Ramos (cell line): ENCODE measurements around the gene RUFY3.
"Not testable (repeated sequence)": the region's sequence is repeated elsewhere in the genome, so short reads cannot be mapped to it uniquely, and the experiment has no call there.

Experiments used
- in situ Hi-C: fragments of 300-500 bp; cut with MboI; formaldehyde crosslinking; loops from one replicate; pipeline ENCODE4 v1.14.3; 2022; ENCODE audit warnings: low sequenced_read_pairs; ENCODE audit not compliant: unreplicated experiment

Gene RUFY3

GRCh38 chr4:70734971-70735370 lies 13.2 kb downstream of the RUFY3 start:
- in situ Hi-C loops = no loop called here

GRCh38 chr4:70735915-70736314 lies 14.2 kb downstream of the RUFY3 start:
- in situ Hi-C loops = not testable (repeated sequence)

- in situ Hi-C loops = no loop called here
These were observed 15.2 kb downstream of the RUFY3 start for GRCh38 chr4:70737006-70737405.

GRCh38 chr4:70737409-70737808 lies 15.6 kb downstream of the RUFY3 start:
- in situ Hi-C loops = no loop called here

GRCh38 chr4:70739496-70740337 lies 18.0 kb downstream of the RUFY3 start:
- in situ Hi-C loops = no loop called here

DNA sequence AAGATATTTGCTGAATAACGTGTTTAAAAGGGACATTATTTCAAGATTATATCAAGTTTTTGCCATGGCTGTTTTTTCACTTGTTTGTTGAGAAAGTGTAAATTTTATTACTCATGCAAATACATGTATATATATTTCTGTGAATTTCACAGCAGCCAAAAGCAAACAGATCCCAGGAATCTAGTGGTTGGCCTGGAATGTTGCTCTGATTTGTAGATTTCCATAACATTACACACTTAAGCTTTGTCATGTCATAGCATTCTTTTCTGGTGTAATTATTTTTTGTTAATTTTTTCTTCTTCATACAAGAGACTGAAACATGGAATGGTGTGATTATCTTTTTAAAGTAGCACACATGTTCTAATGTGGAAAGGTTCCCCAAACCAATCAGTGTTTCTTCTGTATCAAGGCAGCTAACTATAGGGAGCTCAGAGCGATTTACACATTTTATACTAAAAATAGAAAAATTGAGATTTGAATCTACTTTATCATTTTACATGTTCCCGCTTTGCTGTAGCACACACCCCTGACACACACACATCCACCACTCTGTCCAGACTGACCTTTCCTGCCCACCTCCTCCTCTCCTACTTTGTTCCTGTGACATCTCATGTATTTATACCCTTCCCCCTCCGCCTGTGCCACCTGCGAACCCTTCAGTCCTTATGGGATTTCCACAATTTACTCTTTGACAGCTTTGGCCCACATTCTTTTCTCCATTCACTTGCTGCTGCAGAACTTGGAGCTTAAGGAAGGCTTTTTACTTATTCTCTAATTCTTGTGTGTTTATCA lies 20.3 kb downstream of the RUFY3 start:
- in situ Hi-C loops = no loop called here

GRCh38 chr4:70743731-70744130 lies 22.0 kb downstream of the RUFY3 start:
- in situ Hi-C loops = no loop called here

DNA sequence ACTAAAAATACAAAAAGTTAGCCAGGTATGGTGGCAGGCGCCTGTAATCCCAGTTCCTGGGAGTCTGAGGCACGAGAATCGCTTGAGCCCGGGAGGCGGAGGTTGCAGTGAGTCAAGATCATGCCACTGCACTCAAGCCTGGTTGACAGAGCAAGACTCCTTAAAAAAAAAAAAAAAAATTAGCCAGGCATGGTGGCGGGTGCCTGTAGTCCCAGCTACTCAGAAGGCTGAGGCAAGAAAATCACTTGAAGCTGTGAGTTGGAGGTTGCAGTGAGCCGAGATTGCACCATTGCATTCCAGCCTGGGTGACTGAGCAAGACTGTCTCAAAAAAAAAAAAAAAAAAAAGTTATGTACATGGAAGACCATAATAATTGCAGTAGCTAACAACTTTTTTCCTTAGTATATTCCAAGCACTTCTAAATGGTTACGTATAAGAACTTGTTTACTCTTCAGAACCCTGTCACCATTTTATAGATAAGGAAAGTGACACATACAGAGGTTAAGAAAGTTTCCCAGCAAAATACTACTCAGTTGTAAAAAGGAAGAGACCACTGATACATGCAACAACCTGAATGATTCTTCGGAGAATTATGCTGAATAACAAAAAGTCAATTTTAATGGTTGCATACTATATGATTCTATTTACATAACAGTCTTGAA lies 24.5 kb downstream of the RUFY3 start:
- in situ Hi-C loops = no loop called here

DNA sequence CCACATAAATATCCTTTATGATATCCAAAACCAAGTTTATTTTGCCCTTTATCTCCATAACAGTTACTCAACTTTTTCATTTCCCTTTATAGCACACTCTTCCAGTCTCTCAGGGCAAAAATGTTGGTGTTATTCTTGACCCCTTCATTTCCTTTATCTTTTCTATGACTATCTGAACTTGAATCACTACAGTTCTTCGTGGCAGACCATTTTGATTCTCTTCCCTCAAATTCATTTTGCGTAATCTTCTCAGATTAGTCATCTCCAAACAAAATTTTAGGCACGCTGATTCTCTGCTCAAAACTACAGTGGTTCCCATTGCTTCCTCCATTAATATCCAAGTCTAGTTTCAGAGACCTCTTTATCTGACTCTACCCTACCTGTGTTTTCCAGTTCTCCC lies 26.1 kb downstream of the RUFY3 start:
- in situ Hi-C loops = no loop called here

DNA sequence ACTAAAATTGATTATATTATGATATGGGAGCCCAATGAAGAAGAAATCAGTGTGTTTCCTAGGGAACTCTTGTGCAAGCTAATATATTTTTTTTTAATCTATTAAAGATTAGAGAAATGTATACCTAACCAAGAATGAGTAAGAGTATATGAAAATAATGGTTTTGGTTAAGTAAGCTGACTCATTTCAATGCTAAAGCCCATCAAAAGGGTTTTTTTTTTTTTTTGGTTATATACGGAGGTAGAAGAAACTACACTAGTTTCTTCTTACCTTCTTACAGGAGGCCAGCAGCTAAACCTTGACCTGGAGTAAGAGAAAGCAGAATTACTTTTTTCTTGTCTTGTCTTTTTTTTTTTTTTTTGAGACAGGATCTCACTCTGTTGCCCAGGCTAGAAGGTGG lies 27.5 kb downstream of the RUFY3 start:
- in situ Hi-C loops = no loop called here

DNA sequence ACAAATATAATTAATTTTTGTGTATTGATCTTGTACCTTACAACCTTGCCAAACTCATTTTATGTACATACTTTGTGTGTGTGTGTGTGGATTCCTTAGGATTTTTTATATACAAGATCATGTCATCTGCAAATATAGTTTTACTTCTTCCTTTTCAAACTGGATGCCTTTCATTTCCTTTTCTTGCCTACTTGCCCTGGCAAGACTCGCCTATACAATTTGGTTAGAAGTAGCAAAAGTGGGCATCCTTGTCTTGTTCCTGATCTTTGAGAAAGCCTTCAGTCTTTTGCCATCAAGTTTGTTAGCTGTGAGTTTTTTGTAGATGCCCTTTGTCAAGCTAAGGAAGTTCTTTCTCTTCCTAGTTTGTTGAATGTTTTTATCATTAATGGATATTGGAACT lies 30.5 kb downstream of the RUFY3 start:
- in situ Hi-C loops = no loop called here

GRCh38 chr4:70753630-70754029 lies 31.9 kb downstream of the RUFY3 start:
- in situ Hi-C loops = no loop called here

DNA sequence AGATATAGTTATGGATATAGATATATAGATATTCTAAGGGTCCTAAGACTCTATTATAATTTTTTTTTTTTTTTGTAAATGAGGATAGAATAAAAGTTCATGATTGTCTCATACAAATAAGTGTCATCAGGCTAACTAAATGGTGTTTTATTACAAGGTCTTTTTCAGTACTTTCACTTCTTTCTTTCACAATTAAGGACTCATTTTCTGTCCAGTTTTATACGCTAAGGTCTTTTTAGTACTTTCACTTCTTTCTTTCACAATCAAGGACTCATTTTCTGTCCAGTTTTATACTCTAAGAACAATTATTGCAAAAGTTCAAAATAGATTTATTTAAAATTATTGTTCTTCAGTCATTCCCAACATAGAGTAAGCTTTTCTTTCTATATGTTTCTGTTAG lies 32.7 kb downstream of the RUFY3 start:
- in situ Hi-C loops = no loop called here

DNA sequence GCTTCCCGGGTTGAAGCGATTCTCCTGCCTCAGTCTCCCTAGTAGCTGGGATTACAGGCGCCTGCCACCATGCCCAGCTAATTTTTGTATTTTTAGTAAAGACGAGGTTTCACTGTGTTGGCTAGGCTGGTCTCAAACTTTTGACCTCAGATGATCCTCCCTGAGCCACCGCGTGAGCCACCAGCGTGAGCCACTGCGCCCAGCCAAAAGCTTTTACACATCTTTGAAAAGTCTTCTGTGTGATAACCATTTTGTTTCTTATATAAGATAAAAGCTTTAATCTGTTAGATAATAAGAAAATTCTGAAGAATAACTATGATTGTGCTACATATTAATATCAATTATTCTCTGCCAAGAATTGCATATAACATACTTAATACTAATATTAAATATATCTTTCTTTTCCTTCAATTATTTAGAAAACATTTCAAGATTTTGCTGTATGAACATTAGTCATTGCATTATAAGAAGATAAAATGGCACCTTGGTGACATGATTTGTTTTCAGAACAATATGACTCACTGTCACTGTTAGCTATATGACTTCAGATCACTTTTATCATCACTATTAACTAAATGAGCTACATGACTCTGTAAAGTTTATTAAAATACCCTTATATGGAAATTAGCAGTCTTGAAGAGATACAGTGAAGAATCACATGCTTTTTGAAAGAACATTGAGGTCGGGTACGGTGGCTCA lies 33.4 kb downstream of the RUFY3 start:
- in situ Hi-C loops = no loop called here

- in situ Hi-C loops = no loop called here
These were observed 37.4 kb downstream of the RUFY3 start for GRCh38 chr4:70759126-70759525.

GRCh38 chr4:70759627-70760026 lies 37.9 kb downstream of the RUFY3 start:
- in situ Hi-C loops = no loop called here

- in situ Hi-C loops = no loop called here
These were observed 38.9 kb downstream of the RUFY3 start for GRCh38 chr4:70760662-70761061.

DNA sequence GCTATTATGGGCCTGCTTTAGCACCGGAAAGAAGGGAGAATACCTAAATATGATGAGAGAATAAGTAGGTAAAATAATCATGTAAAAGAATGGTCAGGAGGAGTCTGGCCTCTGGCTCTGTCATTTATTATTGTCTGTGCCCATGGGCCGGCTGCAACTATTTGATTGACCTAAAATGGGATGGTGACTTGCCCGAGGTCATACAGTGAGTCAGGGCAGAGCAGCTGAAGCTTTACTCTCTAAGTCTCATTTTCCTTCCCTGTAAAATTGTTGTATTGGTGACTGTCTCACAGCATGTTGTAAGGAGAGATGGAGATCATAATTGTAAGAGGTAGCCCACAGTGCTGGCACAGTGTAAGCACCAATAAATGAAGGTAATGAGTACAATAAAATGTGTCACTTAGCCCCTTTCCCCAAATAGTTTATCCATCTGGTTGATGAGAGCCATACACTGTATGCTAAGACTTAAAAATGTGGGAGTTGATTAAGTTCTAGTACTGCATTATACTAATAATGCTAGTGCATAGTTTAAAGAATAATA lies 39.6 kb downstream of the RUFY3 start:
- in situ Hi-C loops = no loop called here

DNA sequence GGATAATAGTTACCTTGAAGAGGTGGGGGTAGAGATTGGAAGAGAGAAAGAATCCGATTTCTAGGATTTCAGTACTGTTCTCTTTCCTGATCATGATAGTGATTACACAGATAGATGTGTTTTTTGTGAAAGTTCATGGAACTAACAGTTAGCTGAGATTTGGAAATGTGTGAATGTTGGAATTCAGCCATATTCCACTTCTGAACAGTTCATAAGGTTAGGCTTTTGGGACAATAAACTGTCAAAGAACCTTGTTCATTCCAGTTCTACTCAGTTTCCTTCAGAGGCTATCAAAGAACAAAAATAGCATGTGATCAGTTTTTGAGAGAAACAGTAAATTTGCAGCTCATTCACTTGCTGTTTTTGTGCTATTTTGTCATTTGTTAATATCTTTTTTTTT lies 43.6 kb downstream of the RUFY3 start:
- in situ Hi-C loops = no loop called here

- in situ Hi-C loops = no loop called here
These were observed 46.7 kb downstream of the RUFY3 start for GRCh38 chr4:70768301-70768948.
